ENCODE measurements around the gene STX1A.
"Not testable (repeated sequence)": the region's sequence is repeated elsewhere in the genome, so short reads cannot be mapped to it uniquely, and the experiment has no call there.

STX1A gene

GRCh38 chr7:73723813-73724212, 4.3 kb upstream of the STX1A start:
- no peak for TF ChIP-seq CTCF (IDR thresholded peaks at IDR 0.05; ENCODE audit: control insufficient read depth, extremely low read depth, insufficient read depth)
- H3K4me3 ChIP-seq (ENCODE audit: low read depth, low read length) = no peak overlapping the region
- DNase-seq (ENCODE audit: low read depth) = no peak

GRCh38 chr7:73722785-73723184, 3.3 kb upstream of the STX1A start:
- DNase-seq (ENCODE audit: low read depth) = no peak
- no peak for TF ChIP-seq CTCF (IDR thresholded peaks at IDR 0.05; ENCODE audit: control insufficient read depth, extremely low read depth, insufficient read depth)
- no peak overlapping the region for H3K4me3 ChIP-seq (ENCODE audit: low read depth, low read length)

GRCh38 chr7:73722182-73722581, 2.7 kb upstream of the STX1A start:
- not testable (repeated sequence) for DNase-seq (ENCODE audit: low read depth)

GRCh38 chr7:73721377-73721817, 1.9 kb upstream of the STX1A start:
- DNase-seq (ENCODE audit: low read depth) = peak; percentile 86
- H3K4me3 ChIP-seq (ENCODE audit: low read depth, low read length) = no peak overlapping the region
- no peak for TF ChIP-seq CTCF (IDR thresholded peaks at IDR 0.05; ENCODE audit: control insufficient read depth, extremely low read depth, insufficient read depth)

More at GRCh38 chr7:73722182-73722581, 2.7 kb upstream of the STX1A start:
- H3K4me3 ChIP-seq (ENCODE audit: low read depth, low read length) = not testable (repeated sequence)

- not testable (repeated sequence) for H3K4me3 ChIP-seq (ENCODE audit: low read depth, low read length); DNase-seq (ENCODE audit: low read depth)
Observed at GRCh38 chr7:73720443-73720842, 974 bp upstream of the STX1A start.

- H3K4me3 ChIP-seq (ENCODE audit: low read depth, low read length) = peak overlapping the region; percentile 42
- no peak for TF ChIP-seq CTCF (IDR thresholded peaks at IDR 0.05; ENCODE audit: control insufficient read depth, extremely low read depth, insufficient read depth)
Observed at GRCh38 chr7:73719806-73720169, 319 bp upstream of the STX1A start.

GRCh38 chr7:73718438-73718881, 1.0 kb downstream of the STX1A start:
- no peak for DNase-seq (ENCODE audit: low read depth)
- H3K4me3 ChIP-seq (ENCODE audit: low read depth, low read length) = peak overlapping the region; percentile 87
- no peak for TF ChIP-seq CTCF (IDR thresholded peaks at IDR 0.05; ENCODE audit: control insufficient read depth, extremely low read depth, insufficient read depth)

More at GRCh38 chr7:73719806-73720169, 319 bp upstream of the STX1A start:
- DNase-seq (ENCODE audit: low read depth) = no peak

GRCh38 chr7:73717991-73718405, 1.5 kb downstream of the STX1A start:
- TF ChIP-seq CTCF (IDR thresholded peaks at IDR 0.05; ENCODE audit: control insufficient read depth, extremely low read depth, insufficient read depth) = no peak
- no peak overlapping the region for H3K4me3 ChIP-seq (ENCODE audit: low read depth, low read length)
- DNase-seq (ENCODE audit: low read depth) = no peak

Data from LNCaP clone FGC (cell line).